ENCODE measurements around the gene MINDY4.

Gene MINDY4

GRCh38 chr7:30903146-30903545 is 131.9 kb downstream of the MINDY4 start:
- H3K9ac ChIP-seq (ENCODE audit: low read length) = no peak overlapping the region
- H3K9me3 ChIP-seq (ENCODE audit: control insufficient read depth, low read depth, low read length) = no peaks in the 10 kb centered on the region
- H3K36me3 ChIP-seq (ENCODE audit: control insufficient read depth, low read depth, low read length) = no peaks in the 10 kb centered on the region
- no peak overlapping the region for H3K27ac ChIP-seq (ENCODE audit: low read length)
- H3K4me1 ChIP-seq (ENCODE audit: control insufficient read depth, low read depth, low read length) = no peaks in the 10 kb centered on the region
- no peaks in the 10 kb centered on the region for H3K27me3 ChIP-seq (ENCODE audit: control insufficient read depth, insufficient read depth, low read length)
- no peak overlapping the region for H3K4me3 ChIP-seq (ENCODE audit: low read length)

- H3K4me1 ChIP-seq (ENCODE audit: control insufficient read depth, low read depth, low read length) = no peaks in the 10 kb centered on the region
- H3K9ac ChIP-seq (ENCODE audit: low read length) = no peak overlapping the region
- no peak overlapping the region for H3K27ac ChIP-seq (ENCODE audit: low read length)
- H3K4me3 ChIP-seq (ENCODE audit: low read length) = no peak overlapping the region
- H3K27me3 ChIP-seq (ENCODE audit: control insufficient read depth, insufficient read depth, low read length) = no peaks in the 10 kb centered on the region
- no peaks in the 10 kb centered on the region for H3K36me3 ChIP-seq (ENCODE audit: control insufficient read depth, low read depth, low read length)
- no peaks in the 10 kb centered on the region for H3K9me3 ChIP-seq (ENCODE audit: control insufficient read depth, low read depth, low read length)
Observed at GRCh38 chr7:30904561-30904960, 133.3 kb downstream of the MINDY4 start.

DNA sequence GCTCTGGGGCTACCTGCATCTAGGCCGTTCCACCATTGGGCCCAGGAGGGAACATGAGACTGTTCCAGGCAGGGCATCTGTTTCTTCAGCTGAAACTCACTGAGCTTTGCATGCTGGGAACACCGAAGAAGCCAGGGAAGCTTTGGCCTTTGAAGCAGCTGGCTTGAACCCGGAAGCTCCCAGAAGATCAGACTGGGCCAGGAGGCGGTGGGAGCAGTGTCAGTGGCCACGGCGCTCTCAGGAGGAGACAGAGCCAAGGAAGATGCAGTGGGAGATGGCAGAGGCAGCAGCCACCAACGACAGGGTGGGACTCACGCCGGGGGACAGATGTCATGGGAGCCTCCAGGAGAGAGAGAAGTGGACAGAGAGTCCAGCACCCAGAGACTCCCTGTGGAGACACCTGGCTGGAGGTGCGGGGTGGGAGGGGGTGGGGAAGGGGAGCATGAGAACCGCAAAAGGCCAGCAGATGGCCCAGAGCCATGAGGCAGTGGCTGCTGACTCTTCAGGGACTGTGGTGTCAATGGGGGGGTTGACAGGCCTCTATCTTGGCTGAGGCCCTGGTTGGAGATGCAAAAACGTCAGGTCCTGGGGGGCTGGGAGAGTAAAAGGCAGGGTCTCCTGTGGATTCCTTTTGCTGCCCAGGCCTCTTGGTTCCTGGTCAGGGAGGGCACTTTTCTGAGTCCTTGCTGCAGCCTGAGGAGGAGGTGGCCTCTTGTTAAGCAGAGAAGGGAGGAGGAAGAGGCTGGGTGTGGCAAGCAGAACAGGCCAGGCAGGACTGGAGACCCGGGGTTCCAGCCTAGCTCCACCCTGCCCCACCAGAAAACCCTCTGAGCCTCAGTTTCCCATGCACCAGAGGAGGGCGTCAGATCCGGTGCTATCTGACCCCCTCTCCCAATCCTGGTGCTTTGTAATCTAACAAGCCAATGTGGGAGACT is 134.1 kb downstream of the MINDY4 start:
- Histone ChIP-seq H3K4me3 (ENCODE audit: low read length) (no peak overlapping the region), H3K36me3 (ENCODE audit: control insufficient read depth, low read depth, low read length) (no peaks in the 10 kb centered on the region), H3K27ac (ENCODE audit: low read length) (no peak overlapping the region), H3K27me3 (ENCODE audit: control insufficient read depth, insufficient read depth, low read length) (no peaks in the 10 kb centered on the region), H3K4me1 (ENCODE audit: control insufficient read depth, low read depth, low read length) (no peaks in the 10 kb centered on the region), H3K9me3 (ENCODE audit: control insufficient read depth, low read depth, low read length) (no peaks in the 10 kb centered on the region), H3K9ac (ENCODE audit: low read length) (no peak overlapping the region)

DNA sequence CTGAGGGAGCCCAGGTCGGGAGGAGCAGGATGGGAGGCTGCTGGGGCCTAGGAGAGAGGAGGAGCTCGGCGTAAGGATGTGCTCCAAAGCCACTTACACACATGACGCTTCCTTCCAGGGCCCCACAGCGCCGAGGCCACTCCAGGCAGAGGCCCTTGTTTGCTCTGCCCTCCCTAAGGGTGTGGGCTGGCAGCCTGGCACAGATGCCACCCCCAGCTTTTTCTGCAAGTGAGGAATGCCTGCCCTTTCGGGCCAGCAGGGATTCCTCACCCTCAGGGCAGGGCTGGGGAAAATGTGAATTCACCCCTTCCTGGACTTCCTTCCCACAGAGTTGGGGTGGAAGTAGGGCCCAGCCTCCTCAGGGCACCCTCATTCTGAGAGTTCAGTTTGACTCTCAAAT is 134.8 kb downstream of the MINDY4 start:
- Histone ChIP-seq H3K4me1 (ENCODE audit: control insufficient read depth, low read depth, low read length) (no peaks in the 10 kb centered on the region), H3K27me3 (ENCODE audit: control insufficient read depth, insufficient read depth, low read length) (no peaks in the 10 kb centered on the region), H3K36me3 (ENCODE audit: control insufficient read depth, low read depth, low read length) (no peaks in the 10 kb centered on the region), H3K9ac (ENCODE audit: low read length) (no peak overlapping the region), H3K4me3 (ENCODE audit: low read length) (no peak overlapping the region), H3K27ac (ENCODE audit: low read length) (no peak overlapping the region), H3K9me3 (ENCODE audit: control insufficient read depth, low read depth, low read length) (no peaks in the 10 kb centered on the region)

GRCh38 chr7:30906515-30907240 is 135.5 kb downstream of the MINDY4 start:
- Histone ChIP-seq H3K27me3 (ENCODE audit: control insufficient read depth, insufficient read depth, low read length) (no peaks in the 10 kb centered on the region), H3K36me3 (ENCODE audit: control insufficient read depth, low read depth, low read length) (no peaks in the 10 kb centered on the region), H3K4me1 (ENCODE audit: control insufficient read depth, low read depth, low read length) (no peaks in the 10 kb centered on the region), H3K9ac (ENCODE audit: low read length) (no peak overlapping the region), H3K4me3 (ENCODE audit: low read length) (no peak overlapping the region), H3K9me3 (ENCODE audit: control insufficient read depth, low read depth, low read length) (no peaks in the 10 kb centered on the region), H3K27ac (ENCODE audit: low read length) (no peak overlapping the region)

- Histone ChIP-seq H3K36me3 (ENCODE audit: control insufficient read depth, low read depth, low read length) (no peaks in the 10 kb centered on the region), H3K4me3 (ENCODE audit: low read length) (no peak overlapping the region), H3K27ac (ENCODE audit: low read length) (no peak overlapping the region), H3K27me3 (ENCODE audit: control insufficient read depth, insufficient read depth, low read length) (no peaks in the 10 kb centered on the region), H3K4me1 (ENCODE audit: control insufficient read depth, low read depth, low read length) (no peaks in the 10 kb centered on the region), H3K9me3 (ENCODE audit: control insufficient read depth, low read depth, low read length) (no peaks in the 10 kb centered on the region), H3K9ac (ENCODE audit: low read length) (no peak overlapping the region)
Observed at GRCh38 chr7:30907527-30908267, 136.5 kb downstream of the MINDY4 start.

DNA sequence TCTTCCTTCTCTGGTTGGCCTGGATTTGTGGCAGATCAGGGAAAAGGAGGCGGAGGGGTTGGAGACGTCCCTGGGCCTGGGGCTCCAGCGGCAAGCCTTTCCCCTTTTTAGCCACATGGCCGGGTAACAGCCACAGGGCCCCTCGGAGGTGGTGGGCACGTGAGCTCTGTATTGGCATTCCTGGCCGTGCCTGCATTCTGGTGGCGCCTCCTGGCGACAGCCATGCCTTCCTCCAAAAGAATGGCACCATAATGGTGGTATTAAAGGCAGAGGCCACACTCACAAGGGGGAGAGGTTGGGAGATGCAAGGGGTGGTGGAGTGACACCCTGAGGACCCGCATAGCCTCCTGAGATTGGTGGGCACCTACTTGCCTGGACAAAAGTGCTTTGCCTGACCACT is 137.5 kb downstream of the MINDY4 start:
- Histone ChIP-seq H3K4me3 (ENCODE audit: low read length) (no peak overlapping the region), H3K9me3 (ENCODE audit: control insufficient read depth, low read depth, low read length) (no peaks in the 10 kb centered on the region), H3K9ac (ENCODE audit: low read length) (no peak overlapping the region), H3K36me3 (ENCODE audit: control insufficient read depth, low read depth, low read length) (no peaks in the 10 kb centered on the region), H3K4me1 (ENCODE audit: control insufficient read depth, low read depth, low read length) (no peaks in the 10 kb centered on the region), H3K27ac (ENCODE audit: low read length) (no peak overlapping the region), H3K27me3 (ENCODE audit: control insufficient read depth, insufficient read depth, low read length) (no peaks in the 10 kb centered on the region)

GRCh38 chr7:30909431-30909830 is 138.2 kb downstream of the MINDY4 start:
- Histone ChIP-seq H3K9ac (ENCODE audit: low read length) (no peak overlapping the region), H3K36me3 (ENCODE audit: control insufficient read depth, low read depth, low read length) (no peaks in the 10 kb centered on the region), H3K9me3 (ENCODE audit: control insufficient read depth, low read depth, low read length) (no peaks in the 10 kb centered on the region), H3K27me3 (ENCODE audit: control insufficient read depth, insufficient read depth, low read length) (no peaks in the 10 kb centered on the region), H3K4me3 (ENCODE audit: low read length) (no peak overlapping the region), H3K4me1 (ENCODE audit: control insufficient read depth, low read depth, low read length) (no peaks in the 10 kb centered on the region), H3K27ac (ENCODE audit: low read length) (no peak overlapping the region)

DNA sequence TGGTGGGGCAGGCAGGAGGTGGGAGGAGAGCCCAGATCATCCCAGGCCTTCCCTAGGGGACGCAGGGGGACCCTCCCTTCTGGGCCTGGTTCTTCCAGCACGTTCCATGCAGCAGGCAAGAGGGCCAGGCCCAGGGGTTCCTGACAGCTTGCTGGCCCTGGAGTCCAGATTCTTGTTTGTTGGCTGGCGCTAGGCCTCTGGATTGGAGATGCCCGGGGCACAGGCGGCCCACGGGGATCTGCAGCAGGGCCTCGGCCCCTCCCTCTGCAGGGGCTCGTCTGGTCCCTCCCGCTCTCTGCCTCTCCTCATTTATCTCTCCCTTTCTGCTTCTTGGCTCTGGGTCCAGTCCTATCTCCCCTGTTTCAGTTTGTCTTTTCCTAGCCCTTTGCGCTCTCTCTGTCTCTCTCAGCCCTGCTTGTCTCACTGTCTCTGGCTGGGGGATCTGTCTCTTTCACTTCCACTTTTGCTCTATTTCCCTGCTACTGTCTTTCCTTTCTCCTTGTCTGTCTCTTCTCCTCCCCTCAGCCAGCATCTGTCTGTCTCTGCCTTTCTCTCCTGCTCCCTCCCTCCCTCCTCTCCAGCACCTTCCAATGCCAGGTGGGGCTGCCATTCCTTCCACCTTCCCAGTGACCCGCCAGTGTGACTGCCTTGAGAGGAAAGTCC is 139.3 kb downstream of the MINDY4 start:
- Histone ChIP-seq H3K4me3 (ENCODE audit: low read length) (no peak overlapping the region), H3K9me3 (ENCODE audit: control insufficient read depth, low read depth, low read length) (no peaks in the 10 kb centered on the region), H3K36me3 (ENCODE audit: control insufficient read depth, low read depth, low read length) (no peaks in the 10 kb centered on the region), H3K4me1 (ENCODE audit: control insufficient read depth, low read depth, low read length) (no peaks in the 10 kb centered on the region), H3K27me3 (ENCODE audit: control insufficient read depth, insufficient read depth, low read length) (no peaks in the 10 kb centered on the region), H3K9ac (ENCODE audit: low read length) (no peak overlapping the region), H3K27ac (ENCODE audit: low read length) (no peak overlapping the region)

DNA sequence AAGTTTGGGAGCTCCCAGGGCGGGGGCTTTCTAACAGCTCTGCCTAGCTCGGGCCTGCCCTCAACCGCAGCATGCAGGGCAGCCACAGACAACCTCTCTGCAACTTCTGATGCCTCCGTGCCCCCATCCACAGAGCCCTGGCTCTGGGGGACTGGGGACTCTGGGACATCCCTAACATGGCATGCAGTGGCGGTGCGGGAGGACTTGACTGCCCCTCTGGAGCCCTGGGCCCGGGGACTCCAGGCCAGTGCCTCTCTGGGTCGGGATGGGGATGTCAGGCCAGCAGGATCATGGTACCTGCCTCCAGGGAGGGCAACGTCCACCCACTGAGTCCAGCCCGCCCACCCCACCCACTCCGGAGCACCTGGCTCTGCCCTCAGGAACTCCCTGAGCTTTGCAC is 139.9 kb downstream of the MINDY4 start:
- H3K4me3 ChIP-seq (ENCODE audit: low read length) = no peak overlapping the region
- no peaks in the 10 kb centered on the region for H3K36me3 ChIP-seq (ENCODE audit: control insufficient read depth, low read depth, low read length)
- no peaks in the 10 kb centered on the region for H3K9me3 ChIP-seq (ENCODE audit: control insufficient read depth, low read depth, low read length)
- no peaks in the 10 kb centered on the region for H3K4me1 ChIP-seq (ENCODE audit: control insufficient read depth, low read depth, low read length)
- H3K9ac ChIP-seq (ENCODE audit: low read length) = no peak overlapping the region
- H3K27me3 ChIP-seq (ENCODE audit: control insufficient read depth, insufficient read depth, low read length) = no peaks in the 10 kb centered on the region
- no peak overlapping the region for H3K27ac ChIP-seq (ENCODE audit: low read length)

DNA sequence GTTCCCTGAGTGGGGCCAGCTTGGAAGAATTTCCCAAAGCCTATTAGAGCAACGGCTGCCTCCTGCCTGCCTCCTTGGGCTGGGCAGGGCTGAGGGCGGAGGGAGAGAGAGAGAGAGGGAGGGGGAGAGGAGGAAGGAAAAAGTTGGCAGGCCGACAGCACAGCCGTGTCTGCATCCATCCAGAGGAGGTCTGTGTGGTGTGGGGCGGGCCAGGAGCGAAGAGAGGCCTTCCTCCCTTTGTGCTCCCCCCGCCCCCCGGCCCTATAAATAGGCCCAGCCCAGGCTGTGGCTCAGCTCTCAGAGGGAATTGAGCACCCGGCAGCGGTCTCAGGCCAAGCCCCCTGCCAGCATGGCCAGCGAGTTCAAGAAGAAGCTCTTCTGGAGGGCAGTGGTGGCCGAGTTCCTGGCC is 140.3 kb downstream of the MINDY4 start, which contains the start of gene AQP1:
Gene AQP1, plus strand, starts transcription at position 293 of the 409 bp plus-strand sequence. Its CDS starts 57 bp downstream, at position 350.
- no peaks in the 10 kb centered on the region for H3K4me1 ChIP-seq (ENCODE audit: control insufficient read depth, low read depth, low read length)
- H3K4me3 ChIP-seq (ENCODE audit: low read length) = no peak within 1 kb of the TSS
- no peak within 1 kb of the TSS for H3K27ac ChIP-seq (ENCODE audit: low read length)
- no peaks in the 10 kb centered on the region for H3K9me3 ChIP-seq (ENCODE audit: control insufficient read depth, low read depth, low read length)
- H3K27me3 ChIP-seq (ENCODE audit: control insufficient read depth, insufficient read depth, low read length) = no peaks in the 10 kb centered on the region
- no peaks in the 10 kb centered on the region for H3K36me3 ChIP-seq (ENCODE audit: control insufficient read depth, low read depth, low read length)
- no peak within 1 kb of the TSS for H3K9ac ChIP-seq (ENCODE audit: low read length)

Measured in iPS-18a (cell line).